ENCODE measurements around the gene NCBP2L.

NCBP2L gene

GRCh38 chrX:107818900-107819521 lies 41.5 kb downstream of the NCBP2L start:
- no peak for DNase-seq

DNA sequence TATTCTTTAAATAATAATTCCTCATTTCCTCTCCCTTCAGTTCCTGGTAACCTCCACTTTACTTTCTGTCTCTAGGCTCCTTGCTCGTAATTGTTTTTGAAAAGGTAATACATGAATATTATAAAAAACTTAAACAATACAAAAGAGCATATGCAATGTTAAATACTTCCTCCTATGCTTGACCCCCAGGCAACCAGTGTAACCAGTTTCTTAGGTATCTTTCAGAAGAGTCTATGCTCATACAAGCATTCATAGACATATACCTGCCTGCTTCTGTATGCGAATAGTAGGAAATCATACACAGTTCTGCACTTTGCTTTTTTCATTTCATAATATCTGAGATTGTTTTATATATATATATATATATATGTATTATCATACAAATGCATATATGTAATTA lies 45.5 kb downstream of the NCBP2L start:
- DNase-seq = no peak

GRCh38 chrX:107823456-107823855 lies 45.9 kb downstream of the NCBP2L start:
- DNase-seq = no peak

- DNase-seq = peak; percentile 10 to 15
Observed at GRCh38 chrX:107825698-107826237, 48.2 kb downstream of the NCBP2L start, which contains the start of gene MID2. Gene MID2, plus strand, starts transcription at chrX:107825866. Its CDS starts 561 bp downstream, at chrX:107826427.

GRCh38 chrX:107826238-107827029 lies 48.9 kb downstream of the NCBP2L start:
- no peak for DNase-seq

DNA sequence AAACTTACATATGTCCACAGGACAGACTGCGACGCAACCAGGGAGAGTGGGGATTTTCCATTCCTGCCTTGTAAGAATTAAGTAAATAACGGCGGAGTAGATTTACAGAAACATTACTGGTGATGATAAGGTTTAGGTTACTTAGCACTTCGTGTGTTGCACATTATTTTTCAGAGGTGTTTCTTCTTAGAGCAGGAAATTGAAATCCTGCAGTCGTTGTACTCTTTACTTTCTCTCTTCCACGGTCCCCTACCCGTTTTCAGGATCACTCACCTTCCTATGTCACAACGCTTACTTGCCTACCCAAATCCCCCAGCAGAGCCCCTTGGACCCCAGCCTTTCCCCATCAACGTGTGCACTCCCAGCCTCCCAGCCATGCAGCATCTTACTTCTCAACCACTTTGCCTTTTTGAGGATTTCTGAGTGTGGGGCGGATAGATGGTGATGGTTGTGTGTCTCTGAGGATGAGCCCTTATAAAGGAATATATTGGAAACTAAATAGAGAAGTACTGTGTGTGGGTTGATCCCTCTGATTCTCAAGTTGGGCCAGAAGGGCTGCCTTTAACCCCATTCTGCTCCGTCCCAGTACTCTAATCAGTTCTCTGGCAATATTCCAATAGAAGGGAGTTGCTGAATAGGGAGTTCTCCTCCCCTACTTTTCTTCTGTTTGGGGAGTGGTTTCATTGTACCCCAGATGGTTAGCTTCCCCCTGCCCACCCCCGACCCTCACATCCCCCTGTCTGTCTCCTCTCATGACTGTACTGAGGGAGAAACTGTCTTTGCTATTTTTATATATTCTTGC lies 49.7 kb downstream of the NCBP2L start:
- DNase-seq = no peak

- DNase-seq = no peak
Observed at GRCh38 chrX:107827852-107828251, 50.3 kb downstream of the NCBP2L start.

DNA sequence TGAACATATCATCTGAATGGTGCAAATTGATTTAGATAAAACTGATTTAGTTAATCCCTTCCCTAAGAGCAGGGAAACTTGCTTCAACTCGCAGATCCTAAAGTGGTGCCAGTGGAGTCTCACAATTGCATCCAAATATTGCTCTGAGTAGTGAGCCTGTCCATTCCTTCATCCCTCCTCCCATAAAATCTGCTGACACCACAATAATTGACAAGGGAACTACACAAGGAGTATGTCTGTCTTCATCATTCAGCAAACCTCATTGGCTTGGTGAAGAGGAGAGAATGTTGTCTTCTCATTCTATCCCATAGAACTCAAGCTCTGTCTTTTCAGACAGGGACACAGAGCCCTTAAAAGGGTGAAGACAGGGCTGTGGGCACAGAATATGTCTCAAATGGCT lies 52.3 kb downstream of the NCBP2L start:
- no peak for DNase-seq

DNA sequence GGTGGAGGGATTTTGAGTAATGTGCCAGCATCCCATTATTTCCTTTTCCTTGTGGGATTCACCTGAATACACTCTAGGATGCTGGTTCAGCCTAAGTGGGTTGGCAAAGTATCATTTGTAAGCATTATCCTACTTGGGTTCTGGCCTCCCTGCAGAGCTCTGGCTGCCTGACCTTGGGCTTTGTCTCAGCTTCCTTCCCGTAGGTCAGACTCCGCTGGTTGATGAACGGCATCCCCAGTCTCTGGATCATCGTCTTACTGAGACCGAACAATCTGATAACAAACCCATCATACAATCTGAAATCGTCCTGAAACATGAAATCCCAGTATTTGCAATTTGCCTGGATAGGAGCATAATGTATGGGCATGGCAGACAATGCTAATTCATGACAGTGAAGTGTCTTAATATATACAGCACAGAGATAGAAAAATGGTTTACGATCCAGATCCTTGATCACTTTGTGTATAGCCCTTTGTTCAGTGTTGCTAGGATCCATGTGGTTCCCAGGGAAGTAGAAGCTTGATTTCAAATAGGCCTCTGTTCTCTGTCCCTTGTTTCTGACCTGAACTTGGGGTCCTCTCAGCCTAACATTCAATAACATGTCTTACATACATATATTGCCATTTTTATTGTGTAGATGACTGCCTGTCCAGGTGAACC lies 53.7 kb downstream of the NCBP2L start:
- no peak for DNase-seq

GRCh38 chrX:107834275-107835201 lies 57.0 kb downstream of the NCBP2L start:
- no peak for DNase-seq

DNA sequence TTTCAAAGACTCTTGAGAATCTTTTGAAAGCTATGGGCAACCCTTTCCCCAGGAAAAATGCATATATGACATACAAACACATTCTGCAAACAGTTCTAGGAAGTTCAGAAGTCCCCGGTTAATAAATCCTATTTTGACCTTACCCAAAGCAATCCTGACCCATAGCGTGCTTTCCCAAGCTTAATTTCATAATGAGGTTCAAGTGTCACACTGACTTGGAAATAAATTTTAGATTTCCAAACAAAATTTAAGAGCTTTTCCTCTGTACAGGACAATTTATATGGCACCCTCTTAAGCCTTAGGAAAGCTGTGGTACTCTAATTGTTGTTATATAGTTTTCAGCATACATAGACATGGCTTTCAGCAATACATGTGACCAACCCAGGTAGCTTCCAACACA lies 59.4 kb downstream of the NCBP2L start:
- DNase-seq = no peak

- no peak for DNase-seq
Observed at GRCh38 chrX:107840971-107841370, 63.4 kb downstream of the NCBP2L start.

GRCh38 chrX:107842715-107843400 lies 65.3 kb downstream of the NCBP2L start:
- DNase-seq = no peak

All from NCI-H187 (cell line).